Measurements from ENCODE around the gene G3BP2. TPM values are rescaled to one million over a fixed set of nuclear protein-coding genes. Genes with fewer than 3 reads are reported as not detected.

The G3BP2 gene
- total and polyA plus RNA-seq, 2 of the 13 experiments (the other 11 are each of a cell fraction or from before 2014, with no cell fraction given) = 51.7 to 179 TPM

DNA sequence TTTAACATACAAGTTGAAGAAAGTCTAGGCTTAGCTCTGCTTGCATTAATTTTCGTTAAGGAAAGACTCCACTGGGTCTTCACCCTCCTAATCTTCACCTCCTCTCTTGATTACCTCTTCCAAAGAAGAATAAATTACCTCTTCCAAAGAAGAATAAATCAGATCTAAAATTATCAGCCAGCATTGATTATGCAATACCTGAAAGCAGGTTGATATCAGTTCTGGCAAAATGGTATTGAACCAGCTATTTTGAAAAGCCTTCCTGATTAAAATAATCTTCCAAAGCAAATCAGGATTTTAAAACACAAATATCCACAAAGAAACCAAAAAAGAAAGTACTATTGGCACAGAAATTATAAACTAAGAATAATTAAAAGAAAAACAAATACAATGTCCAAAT, 79.8 kb downstream of the G3BP2 start:
- POLR2A ChIA-PET = no interaction called here
- no peaks in the 10 kb centered on the region for H3K79me2 ChIP-seq (ENCODE audit: insufficient read depth, low read length)
- no peak overlapping the region for H3K4me3 ChIP-seq (replicated peaks in 1 of 3; ENCODE audit: insufficient read depth in 1 of 3, low read depth in 2 of 3, low read length in 3 of 3)
- DNase-seq (ENCODE audit: low spot score) (no peak), FAIRE-seq (no peak), ATAC-seq (no peak)
- H2AFZ ChIP-seq (ENCODE audit: low read length) = no peak overlapping the region
- 0% methylated on average over 1 of the region's 1 CpG for whole genome bisulfite sequencing (ENCODE audit: low lambda C conversion rate)
- TF ChIP-seq, protein P1, sequence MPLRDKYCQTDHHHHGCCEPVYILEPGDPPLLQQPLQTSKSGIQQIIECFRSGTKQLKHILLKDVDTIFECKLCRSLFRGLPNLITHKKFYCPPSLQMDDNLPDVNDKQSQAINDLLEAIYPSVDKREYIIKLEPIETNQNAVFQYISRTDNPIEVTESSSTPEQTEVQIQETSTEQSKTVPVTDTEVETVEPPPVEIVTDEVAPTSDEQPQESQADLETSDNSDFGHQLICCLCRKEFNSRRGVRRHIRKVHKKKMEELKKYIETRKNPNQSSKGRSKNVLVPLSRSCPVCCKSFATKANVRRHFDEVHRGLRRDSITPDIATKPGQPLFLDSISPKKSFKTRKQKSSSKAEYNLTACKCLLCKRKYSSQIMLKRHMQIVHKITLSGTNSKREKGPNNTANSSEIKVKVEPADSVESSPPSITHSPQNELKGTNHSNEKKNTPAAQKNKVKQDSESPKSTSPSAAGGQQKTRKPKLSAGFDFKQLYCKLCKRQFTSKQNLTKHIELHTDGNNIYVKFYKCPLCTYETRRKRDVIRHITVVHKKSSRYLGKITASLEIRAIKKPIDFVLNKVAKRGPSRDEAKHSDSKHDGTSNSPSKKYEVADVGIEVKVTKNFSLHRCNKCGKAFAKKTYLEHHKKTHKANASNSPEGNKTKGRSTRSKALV (CRISPR knock-in tag; IDR thresholded peaks at IDR 0.05) = no peak
- TF ChIP-seq ZNF367 (CRISPR knock-in tag; IDR thresholded peaks at IDR 0.05; ENCODE audit: borderline replicate concordance) = no peak
- TF ChIP-seq, protein P2, sequence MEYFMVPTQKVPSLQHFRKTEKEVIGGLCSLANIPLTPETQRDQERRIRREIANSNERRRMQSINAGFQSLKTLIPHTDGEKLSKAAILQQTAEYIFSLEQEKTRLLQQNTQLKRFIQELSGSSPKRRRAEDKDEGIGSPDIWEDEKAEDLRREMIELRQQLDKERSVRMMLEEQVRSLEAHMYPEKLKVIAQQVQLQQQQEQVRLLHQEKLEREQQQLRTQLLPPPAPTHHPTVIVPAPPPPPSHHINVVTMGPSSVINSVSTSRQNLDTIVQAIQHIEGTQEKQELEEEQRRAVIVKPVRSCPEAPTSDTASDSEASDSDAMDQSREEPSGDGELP (IDR thresholded peaks at IDR 0.05; ENCODE audit: borderline replicate concordance, low read depth) = no peak
- TF ChIP-seq, protein P3, sequence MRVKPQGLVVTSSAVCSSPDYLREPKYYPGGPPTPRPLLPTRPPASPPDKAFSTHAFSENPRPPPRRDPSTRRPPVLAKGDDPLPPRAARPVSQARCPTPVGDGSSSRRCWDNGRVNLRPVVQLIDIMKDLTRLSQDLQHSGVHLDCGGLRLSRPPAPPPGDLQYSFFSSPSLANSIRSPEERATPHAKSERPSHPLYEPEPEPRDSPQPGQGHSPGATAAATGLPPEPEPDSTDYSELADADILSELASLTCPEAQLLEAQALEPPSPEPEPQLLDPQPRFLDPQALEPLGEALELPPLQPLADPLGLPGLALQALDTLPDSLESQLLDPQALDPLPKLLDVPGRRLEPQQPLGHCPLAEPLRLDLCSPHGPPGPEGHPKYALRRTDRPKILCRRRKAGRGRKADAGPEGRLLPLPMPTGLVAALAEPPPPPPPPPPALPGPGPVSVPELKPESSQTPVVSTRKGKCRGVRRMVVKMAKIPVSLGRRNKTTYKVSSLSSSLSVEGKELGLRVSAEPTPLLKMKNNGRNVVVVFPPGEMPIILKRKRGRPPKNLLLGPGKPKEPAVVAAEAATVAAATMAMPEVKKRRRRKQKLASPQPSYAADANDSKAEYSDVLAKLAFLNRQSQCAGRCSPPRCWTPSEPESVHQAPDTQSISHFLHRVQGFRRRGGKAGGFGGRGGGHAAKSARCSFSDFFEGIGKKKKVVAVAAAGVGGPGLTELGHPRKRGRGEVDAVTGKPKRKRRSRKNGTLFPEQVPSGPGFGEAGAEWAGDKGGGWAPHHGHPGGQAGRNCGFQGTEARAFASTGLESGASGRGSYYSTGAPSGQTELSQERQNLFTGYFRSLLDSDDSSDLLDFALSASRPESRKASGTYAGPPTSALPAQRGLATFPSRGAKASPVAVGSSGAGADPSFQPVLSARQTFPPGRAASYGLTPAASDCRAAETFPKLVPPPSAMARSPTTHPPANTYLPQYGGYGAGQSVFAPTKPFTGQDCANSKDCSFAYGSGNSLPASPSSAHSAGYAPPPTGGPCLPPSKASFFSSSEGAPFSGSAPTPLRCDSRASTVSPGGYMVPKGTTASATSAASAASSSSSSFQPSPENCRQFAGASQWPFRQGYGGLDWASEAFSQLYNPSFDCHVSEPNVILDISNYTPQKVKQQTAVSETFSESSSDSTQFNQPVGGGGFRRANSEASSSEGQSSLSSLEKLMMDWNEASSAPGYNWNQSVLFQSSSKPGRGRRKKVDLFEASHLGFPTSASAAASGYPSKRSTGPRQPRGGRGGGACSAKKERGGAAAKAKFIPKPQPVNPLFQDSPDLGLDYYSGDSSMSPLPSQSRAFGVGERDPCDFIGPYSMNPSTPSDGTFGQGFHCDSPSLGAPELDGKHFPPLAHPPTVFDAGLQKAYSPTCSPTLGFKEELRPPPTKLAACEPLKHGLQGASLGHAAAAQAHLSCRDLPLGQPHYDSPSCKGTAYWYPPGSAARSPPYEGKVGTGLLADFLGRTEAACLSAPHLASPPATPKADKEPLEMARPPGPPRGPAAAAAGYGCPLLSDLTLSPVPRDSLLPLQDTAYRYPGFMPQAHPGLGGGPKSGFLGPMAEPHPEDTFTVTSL (CRISPR knock-in tag; IDR thresholded peaks at IDR 0.05; ENCODE audit: borderline replicate concordance) = no peak
- TF ChIP-seq SSRP1 (CRISPR knock-in tag; IDR thresholded peaks at IDR 0.05) = no peak
- TF ChIP-seq, protein P4, sequence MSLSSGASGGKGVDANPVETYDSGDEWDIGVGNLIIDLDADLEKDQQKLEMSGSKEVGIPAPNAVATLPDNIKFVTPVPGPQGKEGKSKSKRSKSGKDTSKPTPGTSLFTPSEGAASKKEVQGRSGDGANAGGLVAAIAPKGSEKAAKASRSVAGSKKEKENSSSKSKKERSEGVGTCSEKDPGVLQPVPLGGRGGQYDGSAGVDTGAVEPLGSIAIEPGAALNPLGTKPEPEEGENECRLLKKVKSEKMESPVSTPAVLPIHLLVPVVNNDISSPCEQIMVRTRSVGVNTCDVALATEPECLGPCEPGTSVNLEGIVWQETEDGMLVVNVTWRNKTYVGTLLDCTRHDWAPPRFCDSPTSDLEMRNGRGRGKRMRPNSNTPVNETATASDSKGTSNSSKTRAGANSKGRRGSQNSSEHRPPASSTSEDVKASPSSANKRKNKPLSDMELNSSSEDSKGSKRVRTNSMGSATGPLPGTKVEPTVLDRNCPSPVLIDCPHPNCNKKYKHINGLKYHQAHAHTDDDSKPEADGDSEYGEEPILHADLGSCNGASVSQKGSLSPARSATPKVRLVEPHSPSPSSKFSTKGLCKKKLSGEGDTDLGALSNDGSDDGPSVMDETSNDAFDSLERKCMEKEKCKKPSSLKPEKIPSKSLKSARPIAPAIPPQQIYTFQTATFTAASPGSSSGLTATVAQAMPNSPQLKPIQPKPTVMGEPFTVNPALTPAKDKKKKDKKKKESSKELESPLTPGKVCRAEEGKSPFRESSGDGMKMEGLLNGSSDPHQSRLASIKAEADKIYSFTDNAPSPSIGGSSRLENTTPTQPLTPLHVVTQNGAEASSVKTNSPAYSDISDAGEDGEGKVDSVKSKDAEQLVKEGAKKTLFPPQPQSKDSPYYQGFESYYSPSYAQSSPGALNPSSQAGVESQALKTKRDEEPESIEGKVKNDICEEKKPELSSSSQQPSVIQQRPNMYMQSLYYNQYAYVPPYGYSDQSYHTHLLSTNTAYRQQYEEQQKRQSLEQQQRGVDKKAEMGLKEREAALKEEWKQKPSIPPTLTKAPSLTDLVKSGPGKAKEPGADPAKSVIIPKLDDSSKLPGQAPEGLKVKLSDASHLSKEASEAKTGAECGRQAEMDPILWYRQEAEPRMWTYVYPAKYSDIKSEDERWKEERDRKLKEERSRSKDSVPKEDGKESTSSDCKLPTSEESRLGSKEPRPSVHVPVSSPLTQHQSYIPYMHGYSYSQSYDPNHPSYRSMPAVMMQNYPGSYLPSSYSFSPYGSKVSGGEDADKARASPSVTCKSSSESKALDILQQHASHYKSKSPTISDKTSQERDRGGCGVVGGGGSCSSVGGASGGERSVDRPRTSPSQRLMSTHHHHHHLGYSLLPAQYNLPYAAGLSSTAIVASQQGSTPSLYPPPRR (CRISPR knock-in tag; IDR thresholded peaks at IDR 0.05; ENCODE audit: borderline replicate concordance) = no peak
- no peak for TF ChIP-seq ZNF121 (CRISPR knock-in tag; IDR thresholded peaks at IDR 0.05)
- no peak for TF ChIP-seq ZNF776 (CRISPR knock-in tag; IDR thresholded peaks at IDR 0.05)
- TF ChIP-seq ZNF33B (CRISPR knock-in tag; IDR thresholded peaks at IDR 0.05) = no peak
- TF ChIP-seq, protein P5, sequence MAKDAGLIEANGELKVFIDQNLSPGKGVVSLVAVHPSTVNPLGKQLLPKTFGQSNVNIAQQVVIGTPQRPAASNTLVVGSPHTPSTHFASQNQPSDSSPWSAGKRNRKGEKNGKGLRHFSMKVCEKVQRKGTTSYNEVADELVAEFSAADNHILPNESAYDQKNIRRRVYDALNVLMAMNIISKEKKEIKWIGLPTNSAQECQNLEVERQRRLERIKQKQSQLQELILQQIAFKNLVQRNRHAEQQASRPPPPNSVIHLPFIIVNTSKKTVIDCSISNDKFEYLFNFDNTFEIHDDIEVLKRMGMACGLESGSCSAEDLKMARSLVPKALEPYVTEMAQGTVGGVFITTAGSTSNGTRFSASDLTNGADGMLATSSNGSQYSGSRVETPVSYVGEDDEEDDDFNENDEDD (CRISPR knock-in tag; IDR thresholded peaks at IDR 0.05; ENCODE audit: borderline replicate concordance) = no peak
- H3K4me2 ChIP-seq (ENCODE audit: low read depth, low read length) = no peak overlapping the region
- H3K27me3 ChIP-seq (ENCODE audit: control insufficient read depth in 1 of 2, insufficient read depth in 2 of 2, low read length in 2 of 2) = no peaks in the 10 kb centered on the region
- intact Hi-C loops (cut with micrococcal nuclease; ENCODE audit: unreplicated experiment) (no loop called here), in situ Hi-C loops (cut with HindIII; ENCODE audit: extremely low pct_ligation_motif_present, low pct_unique_long_range_greater_than_20kb) (no loop called here)
- H3K36me3 ChIP-seq (replicated peaks in 1 of 2; ENCODE audit: control insufficient read depth in 1 of 2, insufficient read depth in 2 of 2, low read length in 2 of 2) = no peaks in the 10 kb centered on the region
- H3K9me3 ChIP-seq (ENCODE audit: low read length) = no peaks in the 10 kb centered on the region
- H3K4me1 ChIP-seq (ENCODE audit: insufficient read depth, low read length) = no peaks in the 10 kb centered on the region
- CTCF ChIA-PET (ENCODE audit: low intra/inter-chr PET ratio, low total read pairs) = no interaction called here
- H3K27ac ChIP-seq (ENCODE audit: extremely low read length, insufficient read depth, low read length) = no peak overlapping the region
- H4K20me1 ChIP-seq (ENCODE audit: insufficient read depth, low read length) = no peaks in the 10 kb centered on the region
- no TSS peak for BruUV-seq (replicated peaks)
- no peak overlapping the region for H3K9ac ChIP-seq (ENCODE audit: insufficient read depth, low read depth, low read length)

Measured in HepG2 (cell line).